BJ (cell line): ENCODE data around the gene AFF1. TPM values are rescaled to one million over a fixed set of nuclear protein-coding genes. Genes with fewer than 3 reads are reported as not detected.

ENCODE experiments used
- CTCF ChIA-PET: fragments of 350-600 bp; formaldehyde crosslinking; extraction: SDS; loops from one replicate; lab custom pipeline; 2021; ENCODE audit warnings: antibody characterized with exemption, inconsistent platforms; lab: Yijun Ruan, JAX
- POLR2A ChIA-PET: fragments of 300-600 bp; sonication (Branson Sonifier 250); formaldehyde crosslinking; extraction: SDS; loops from one replicate; lab custom pipeline; 2021; ENCODE audit warnings: antibody characterized with exemption; lab: Charles Lee
- DNase-seq: peaks from one replicate; pipeline ENCODE4 v3.0.0-alpha.2; 2011; ENCODE audit warnings: low read depth
- H3K27me3 ChIP-seq: 2 replicates; pipeline ENCODE4 v1.6.0; 2011; ENCODE audit warnings: low read length; ENCODE audit not compliant: control insufficient read depth, insufficient read depth
- H3K36me3 ChIP-seq: 2 replicates; pipeline ENCODE4 v1.5.1; 2011; ENCODE audit warnings: low read length; ENCODE audit not compliant: control insufficient read depth, insufficient read depth
- H3K4me3 ChIP-seq: 2 replicates; pipeline ENCODE4 v1.5.1; 2011; ENCODE audit warnings: low read depth, mild to moderate bottlenecking, control low read depth, low read length
- CTCF ChIP-seq: IDR thresholded peaks from 2 replicates; pipeline ENCODE4 v1.5.1; 2011; ENCODE audit warnings: low read depth, mild to moderate bottlenecking, control low read depth, inconsistent platforms, low read length, moderate library complexity; ENCODE audit not compliant: insufficient read depth
- polyA plus RNA-seq: library from polyadenylated mRNA; depleted of rRNA; stranded (reverse); fragments of >200 nt; gene quantifications from 2 replicates; pipeline ENCODE4 v1.2.3, GENCODE V29; 2011

The AFF1 gene
- polyA plus RNA-seq, 1 experiment = 11.0 TPM

GRCh38 chr4:86970447-86971354 lies 35.9 kb downstream of the AFF1 start:
- ChIA-PET CTCF (interaction anchor here (1.8 kb wide), 1 partner anchor 10 kb away, joined by 8 read pairs; no protein-coding TSS in a partner anchor), POLR2A (no interaction called here)
- Histone ChIP-seq H3K4me3 (no peak overlapping the region), H3K36me3 (no peaks in the 10 kb centered on the region), H3K27me3 (no peaks in the 10 kb centered on the region)
- no peak for TF ChIP-seq CTCF
- no peak for DNase-seq

GRCh38 chr4:86971355-86971683 lies 36.5 kb downstream of the AFF1 start:
- ChIA-PET CTCF (interaction anchor here (1.8 kb wide), 1 partner anchor 10 kb away, joined by 8 read pairs; no protein-coding TSS in a partner anchor), POLR2A (no interaction called here)
- no peak overlapping the region for H3K4me3 ChIP-seq
- H3K27me3 ChIP-seq = no peaks in the 10 kb centered on the region
- no peaks in the 10 kb centered on the region for H3K36me3 ChIP-seq
- no peak for DNase-seq
- no peak for TF ChIP-seq CTCF

GRCh38 chr4:86972997-86973396 lies 38.2 kb downstream of the AFF1 start:
- ChIA-PET CTCF (no interaction called here), POLR2A (no interaction called here)
- no peaks in the 10 kb centered on the region for H3K36me3 ChIP-seq
- TF ChIP-seq CTCF = no peak
- DNase-seq = no peak
- H3K4me3 ChIP-seq = no peak overlapping the region
- H3K27me3 ChIP-seq = no peaks in the 10 kb centered on the region

GRCh38 chr4:86973668-86974067 lies 38.9 kb downstream of the AFF1 start:
- H3K4me3 ChIP-seq = no peak overlapping the region
- H3K27me3 ChIP-seq = no peaks in the 10 kb centered on the region
- ChIA-PET CTCF (no interaction called here), POLR2A (no interaction called here)
- TF ChIP-seq CTCF = no peak
- H3K36me3 ChIP-seq = no peaks in the 10 kb centered on the region
- DNase-seq = no peak

GRCh38 chr4:86974551-86974994 lies 39.8 kb downstream of the AFF1 start:
- ChIA-PET CTCF (no interaction called here), POLR2A (no interaction called here)
- no peak for TF ChIP-seq CTCF
- H3K4me3 ChIP-seq = no peak overlapping the region
- no peaks in the 10 kb centered on the region for H3K27me3 ChIP-seq
- DNase-seq = no peak
- no peaks in the 10 kb centered on the region for H3K36me3 ChIP-seq
